SK-N-SH treated with all-trans-retinoic acid at 6 μM for 48 hours (cell line): Measurements from ENCODE around the gene CPAMD8.

Experiments
- PATZ1 ChIP-seq: fragments of 250-450 bp; sonication (Bioruptor Pico); IDR thresholded peaks from 2 replicates; pipeline ENCODE4 v1.8.0; 2020; ENCODE audit warnings: mild to moderate bottlenecking, moderate library complexity, borderline replicate concordance
- TOX ChIP-seq: fragments of 250-450 bp; sonication (Bioruptor Pico); IDR thresholded peaks from 2 replicates; pipeline ENCODE4 v1.8.0; 2021; ENCODE audit warnings: mild to moderate bottlenecking, moderate library complexity, borderline replicate concordance
- ZFP3 ChIP-seq: fragments of 250-450 bp; sonication (Bioruptor Pico); IDR thresholded peaks from 2 replicates; pipeline ENCODE4 v1.5.0; 2020; ENCODE audit warnings: mild to moderate bottlenecking, moderate library complexity
- ZNF8 ChIP-seq: fragments of 450-650 bp; formaldehyde crosslinking; IDR thresholded peaks from 2 replicates; pipeline ENCODE4 v1.5.0; 2020; ENCODE audit warnings: mild to moderate bottlenecking, moderate library complexity

GRCh38 chr19:16904599-16904998 lies 122.0 kb downstream of the CPAMD8 start:
- TF ChIP-seq PATZ1 (CRISPR knock-in tag) = no peak
- TF ChIP-seq ZFP3 (CRISPR knock-in tag) = no peak
- no peak for TF ChIP-seq ZNF8 (CRISPR knock-in tag)
- no peak for TF ChIP-seq TOX (CRISPR knock-in tag)
